Measurements from ENCODE around the gene PAK4.
"Not testable (repeated sequence)": the region's sequence is repeated elsewhere in the genome, so short reads cannot be mapped to it uniquely, and the experiment has no call there.

The PAK4 gene

DNA sequence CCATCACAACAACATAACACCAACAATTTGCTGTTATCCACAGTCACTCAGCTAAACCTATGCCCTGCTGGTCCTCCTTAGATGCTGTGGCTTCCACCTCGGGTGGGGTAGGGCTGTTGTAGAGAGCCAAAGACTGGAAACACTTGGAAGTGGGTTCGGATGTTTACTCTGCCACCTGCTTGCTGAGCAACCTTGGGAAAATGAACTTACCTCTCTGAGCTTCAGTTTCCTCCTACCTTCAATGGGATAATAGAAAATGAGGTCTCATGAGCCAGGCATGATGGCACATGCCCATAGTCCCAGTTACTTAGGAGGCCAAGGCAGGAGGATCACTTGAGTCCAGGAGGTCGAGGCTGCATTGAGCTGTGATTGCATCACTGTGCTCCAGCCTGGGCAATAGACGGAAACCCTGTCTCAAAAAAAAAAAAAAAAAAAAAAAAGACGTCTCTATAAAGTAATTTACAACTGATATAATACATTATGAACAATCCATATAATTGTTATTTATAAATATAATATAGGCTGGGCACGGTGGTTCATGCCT, 81.8 kb downstream of the PAK4 start:
- no peak for DNase-seq (ENCODE audit: low read depth)

DNA sequence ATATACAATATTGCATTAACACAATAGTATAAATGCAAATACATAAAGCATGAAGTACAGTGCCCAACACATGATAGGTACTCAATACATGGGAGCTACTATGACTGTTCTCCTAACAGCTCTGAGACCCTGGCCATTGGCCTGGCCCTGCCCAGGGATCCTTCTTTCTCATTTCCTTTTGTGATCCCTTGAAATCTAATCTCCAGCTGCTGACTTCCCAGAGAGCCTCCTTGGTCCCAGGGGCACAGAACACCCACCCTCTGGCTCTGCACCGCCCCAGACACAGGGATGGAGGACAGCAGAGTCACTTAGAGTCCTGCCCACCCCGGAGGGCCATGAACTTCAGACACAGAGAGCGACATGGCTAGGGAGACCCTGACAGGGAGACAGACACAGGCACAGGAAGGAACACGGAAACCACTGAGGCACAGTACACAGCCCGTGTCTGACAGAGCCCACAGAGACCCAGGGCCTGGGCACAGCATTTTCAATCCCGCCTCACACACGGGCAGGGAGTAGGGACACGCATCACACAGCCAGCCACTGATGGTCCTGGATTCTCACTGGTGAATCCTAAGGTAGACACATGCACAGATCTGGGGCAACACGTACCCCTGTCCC, 82.7 kb downstream of the PAK4 start:
- no peak for DNase-seq (ENCODE audit: low read depth)

DNA sequence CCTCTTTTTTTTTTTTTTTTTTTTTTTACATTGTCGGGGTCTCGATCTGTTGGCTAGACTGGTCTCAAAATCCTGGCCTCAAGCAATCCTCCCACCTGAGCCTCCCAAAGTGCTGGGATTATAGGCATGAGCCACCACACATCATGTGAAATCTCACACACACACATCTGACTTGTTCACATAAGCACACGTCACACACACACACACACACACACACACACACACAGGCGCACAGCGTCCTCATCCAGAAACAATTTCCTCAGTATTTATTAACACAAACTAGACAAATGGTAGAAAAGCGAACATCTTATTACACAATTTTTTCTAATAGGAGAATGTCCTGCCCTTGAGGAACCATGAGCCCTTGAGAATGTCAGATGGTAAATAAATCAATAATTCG, 83.6 kb downstream of the PAK4 start:
- no peak for DNase-seq (ENCODE audit: low read depth)

DNA sequence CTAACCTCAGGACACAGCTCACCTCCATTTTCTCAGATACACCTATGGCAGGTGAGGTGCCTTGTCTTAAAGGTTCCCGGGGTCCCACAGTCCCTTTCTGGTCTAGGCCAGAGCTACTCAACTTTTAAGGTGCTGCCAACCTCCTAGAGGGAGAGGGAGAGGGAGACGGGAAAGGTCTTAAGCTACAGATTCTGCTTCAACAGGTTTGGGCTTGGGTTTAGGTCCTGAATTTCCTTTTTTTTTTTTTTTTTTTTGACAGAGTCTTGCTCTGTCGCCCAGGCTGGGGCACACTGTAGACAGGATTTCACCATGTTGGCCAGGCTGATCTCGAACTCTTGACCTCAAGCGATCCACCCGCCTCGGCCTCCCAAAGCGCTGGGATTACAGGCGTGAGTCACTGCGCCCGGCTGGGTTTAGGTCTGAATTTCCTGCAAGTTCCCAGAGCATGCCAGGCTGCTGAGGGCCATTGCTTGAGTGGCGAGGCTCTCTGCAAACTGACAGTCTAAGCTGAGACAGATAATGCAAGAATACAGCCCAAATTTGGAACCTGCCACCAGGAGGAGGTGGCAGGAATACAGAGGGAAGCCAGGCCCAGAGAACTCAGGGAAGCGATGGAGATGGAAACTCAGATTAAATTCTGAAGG, 86.3 kb downstream of the PAK4 start:
- peak; percentile 52 for DNase-seq (ENCODE audit: low read depth)

DNA sequence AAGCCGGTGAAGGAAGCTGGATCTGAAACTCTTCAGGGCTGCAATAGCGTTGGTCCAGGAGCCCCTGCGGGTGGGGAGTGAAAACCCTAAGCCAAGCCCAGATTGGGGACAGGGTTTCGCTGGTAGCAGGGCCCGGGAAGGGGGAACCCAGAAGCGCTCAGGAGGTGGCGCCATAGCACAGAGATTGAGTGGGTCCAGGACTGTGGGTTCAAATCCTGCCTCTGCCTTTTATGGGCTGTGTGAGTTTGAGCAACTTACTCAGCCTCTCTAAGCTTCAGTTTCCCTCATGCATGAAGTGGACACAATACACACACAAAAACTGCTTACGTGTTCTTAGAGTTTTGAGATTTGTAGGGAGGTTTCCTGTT, 86.8 kb downstream of the PAK4 start:
- peak; percentile 18 for DNase-seq (ENCODE audit: low read depth)

DNA sequence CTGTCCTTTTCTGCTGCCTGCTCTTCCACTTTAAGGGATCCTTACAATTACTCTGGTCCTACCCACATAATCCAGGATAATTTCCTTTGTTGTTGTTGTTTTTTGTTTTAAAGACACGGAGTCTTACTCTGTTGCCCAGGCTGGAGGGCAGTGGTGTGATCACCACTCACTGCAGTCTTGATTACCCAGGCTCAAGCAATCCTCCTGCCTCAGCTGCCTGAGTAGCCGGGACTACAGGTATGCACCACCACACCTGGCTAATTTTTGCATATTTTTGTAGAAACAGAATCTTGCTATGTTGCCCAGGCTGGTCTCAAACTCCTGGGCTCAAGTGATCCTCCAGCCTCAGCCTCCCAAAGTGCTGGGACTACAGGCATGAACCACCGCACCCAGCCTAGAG, 89.7 kb downstream of the PAK4 start:
- not testable (repeated sequence) for DNase-seq (ENCODE audit: low read depth)

DNA sequence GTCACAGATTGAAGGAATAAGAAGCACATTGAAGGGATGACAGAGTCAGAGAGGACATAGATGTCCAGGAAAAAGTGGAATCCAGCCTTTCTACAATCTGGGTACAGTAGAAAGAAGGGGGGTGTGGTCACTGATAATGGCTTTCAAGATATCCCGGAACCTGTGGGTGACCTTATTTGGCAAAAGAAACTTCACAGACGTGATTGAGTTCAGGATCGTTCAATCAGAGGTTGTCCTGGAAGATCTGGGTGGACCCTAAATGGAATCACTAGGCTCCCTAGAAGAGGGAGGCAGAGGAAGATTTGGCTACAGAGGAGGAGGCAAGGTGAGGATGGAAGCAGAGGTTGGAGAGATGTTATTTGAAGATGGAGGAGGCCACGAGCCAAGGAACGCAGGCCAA, 91.5 kb downstream of the PAK4 start:
- DNase-seq (ENCODE audit: low read depth) = no peak

DNA sequence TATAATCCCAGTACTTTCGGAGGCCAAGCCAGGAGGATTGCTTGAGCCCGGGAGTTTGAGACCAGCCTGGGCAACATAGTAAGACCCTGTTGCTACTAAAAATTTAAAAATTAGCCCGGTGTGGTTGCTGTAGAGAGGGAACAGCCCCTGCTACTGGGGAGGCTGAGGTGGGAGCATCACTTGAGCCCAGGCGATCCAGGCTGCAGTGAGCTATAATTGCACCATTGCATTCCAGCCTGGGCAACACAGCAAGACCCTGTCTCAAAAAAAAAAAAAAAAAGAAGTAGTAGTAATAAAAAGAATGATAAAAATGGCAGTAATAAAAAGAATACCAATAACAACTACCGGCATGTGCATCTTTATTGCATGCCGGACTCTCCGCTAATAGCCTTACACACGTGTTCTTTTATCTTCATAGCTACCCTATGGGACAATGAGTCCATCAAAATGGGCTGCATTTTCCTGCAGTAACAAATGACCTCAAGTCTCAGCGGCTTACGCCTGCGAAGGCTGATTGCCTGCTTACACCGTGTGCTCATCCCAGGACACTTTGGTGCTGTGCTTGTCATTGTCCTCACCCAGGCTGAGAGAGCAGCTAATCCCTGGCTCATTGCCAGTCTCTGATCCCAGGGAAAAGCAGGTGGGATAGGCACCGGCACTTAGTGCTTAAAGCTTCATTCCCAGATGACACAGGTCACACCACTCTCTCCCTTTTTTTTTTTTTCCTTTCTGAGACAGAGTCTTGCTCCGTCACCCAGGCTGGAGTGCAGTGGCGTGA, 92.8 kb downstream of the PAK4 start:
- DNase-seq (ENCODE audit: low read depth) = no peak

DNA sequence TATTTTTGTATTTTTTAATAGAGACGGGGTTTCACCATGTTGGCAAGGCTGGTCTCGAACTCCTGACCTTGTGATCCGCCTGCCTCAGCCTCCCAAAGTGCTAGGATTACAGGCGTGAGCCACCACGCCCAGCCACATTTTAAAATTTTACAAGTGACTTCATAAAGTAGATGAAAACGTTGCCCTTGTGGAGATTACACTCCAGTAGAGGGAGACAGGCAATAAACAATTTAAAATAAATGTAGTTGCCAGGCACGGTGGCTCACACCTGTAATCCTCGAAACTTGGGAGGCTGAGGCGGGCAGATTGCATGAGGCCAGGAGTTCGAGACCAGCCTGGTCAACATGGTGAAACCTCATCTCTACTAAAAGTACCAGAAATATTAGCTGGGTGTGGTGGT, 93.5 kb downstream of the PAK4 start:
- DNase-seq (ENCODE audit: low read depth) = not testable (repeated sequence)

DNA sequence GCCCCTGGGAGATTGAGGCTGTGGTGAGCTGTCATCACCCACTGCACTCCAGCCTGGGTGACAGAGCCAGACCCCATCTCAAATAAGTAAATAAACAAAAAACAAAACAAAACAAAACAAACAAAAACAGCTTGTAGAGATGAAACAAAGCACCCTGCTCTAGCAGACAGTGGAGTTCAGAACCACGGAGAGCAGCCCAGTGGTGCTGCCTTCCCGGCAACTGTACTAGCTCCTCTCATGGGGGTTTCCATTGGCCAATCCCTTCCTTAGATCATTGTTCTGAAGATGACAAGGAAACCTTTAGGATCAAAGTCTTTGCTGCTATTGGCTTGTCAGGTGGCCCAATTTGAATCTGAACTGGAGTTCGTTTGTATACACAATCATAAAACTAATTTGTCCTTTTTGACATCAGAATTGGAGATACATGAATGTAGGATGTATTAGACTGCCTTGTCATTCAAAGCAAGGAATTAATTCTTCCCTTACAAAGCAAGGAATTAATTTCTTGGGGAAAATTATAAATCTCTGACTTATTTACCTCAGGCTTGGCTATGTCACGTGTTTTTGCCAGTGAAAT, 98.2 kb downstream of the PAK4 start:
- peak; percentile 55 for DNase-seq (ENCODE audit: low read depth)

DNA sequence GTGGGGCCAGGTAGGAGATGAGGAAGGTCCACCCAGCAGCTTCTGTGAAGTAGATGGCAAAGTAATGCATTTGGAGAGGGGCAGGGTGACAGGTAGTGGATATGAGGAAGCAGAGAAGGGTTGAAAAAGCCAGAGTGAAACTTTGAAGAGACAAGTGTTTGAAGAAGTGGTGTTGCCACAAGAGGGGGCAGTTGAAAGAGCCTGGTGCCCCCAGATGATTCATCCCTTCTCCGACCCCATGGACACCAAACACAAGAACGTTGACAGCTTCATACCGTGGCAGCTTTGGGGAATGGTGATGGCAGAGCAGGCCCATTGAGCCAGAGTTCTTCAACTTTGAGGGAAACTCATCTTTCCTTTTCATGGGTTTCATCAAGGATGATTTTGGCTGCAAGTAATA, 99.3 kb downstream of the PAK4 start:
- no peak for DNase-seq (ENCODE audit: low read depth)

Measured in amniotic epithelial cell (primary cell).